K562 (cell line): ENCODE data around the gene GALNT18. TPM values are rescaled to one million over a fixed set of nuclear protein-coding genes. Genes with fewer than 3 reads are reported as not detected.

Experiments used
- ATAC-seq: fragments of 200-7000 bp; cut with Tn5 transposase; 3 replicates; pipeline ENCODE4 v1.9.1; 2020; ENCODE audit warnings: moderate library complexity
- BruUV-seq: library from RNA; stranded (reverse); fragments of 400-500 nt; replicated peaks from 2 replicates; lab custom pipeline; 2021; lab: Mats Ljungman, UMichigan
- CTCF ChIA-PET: fragments of 300-600 bp; formaldehyde crosslinking; extraction: SDS; loops from one replicate; lab custom pipeline; 2021; ENCODE audit warnings: low intra/inter-chr PET ratio; lab: Yijun Ruan, JAX
- POLR2A ChIA-PET: fragments of 300-600, 350-650 bp; sonication (Branson Sonifier 250); formaldehyde crosslinking; extraction: SDS; loops from one replicate; lab custom pipeline; 2021; ENCODE audit warnings: antibody characterized with exemption, inconsistent platforms; lab: Yijun Ruan, JAX
- DNase-seq, 4 experiments: peaks; one replicate each; pipeline versions ENCODE4 v3.0.0 to v3.0.0-alpha.2; 2011 to 2018; ENCODE audit warnings: low spot score in 3 of 4, mixed read lengths in 3 of 4; ENCODE audit errors: extremely low read depth in 1 of 4
- FAIRE-seq: peaks from 2 replicates; lab custom pipeline; 2011; peaks lifted over from hg19 to GRCh38; lab: Jason Lieb, UNC
- H2AFZ ChIP-seq: 2 replicates; pipeline ENCODE4 v1.6.0; 2011; ENCODE audit warnings: low read depth, low read length, control low read depth, inconsistent platforms
- H3K27ac ChIP-seq: fragments of 200-600 bp; 3 replicates; pipeline ENCODE4 v1.8.0; 2011; ENCODE audit warnings: low read depth, mild to moderate bottlenecking, control low read depth, inconsistent platforms, low read length, moderate library complexity, mixed read lengths; ENCODE audit errors: extremely low read depth
- H3K27me3 ChIP-seq, 2 experiments: fragments of 300-600 bp in 1 of 2; 2 replicates in 1 of 2; 3 replicates in 1 of 2; pipeline versions ENCODE4 v1.6.0 to v1.8.0; 2011; ENCODE audit warnings: inconsistent platforms in 2 of 2, low read length in 2 of 2, mild to moderate bottlenecking in 1 of 2, mixed read lengths in 1 of 2, moderate library complexity in 1 of 2; ENCODE audit not compliant: control insufficient read depth in 2 of 2, insufficient read depth in 2 of 2
- H3K36me3 ChIP-seq: fragments of 300-600 bp; 3 replicates; pipeline ENCODE4 v1.8.0; 2011; ENCODE audit warnings: mild to moderate bottlenecking, low read length, inconsistent platforms; ENCODE audit not compliant: control insufficient read depth, insufficient read depth
- H3K4me1 ChIP-seq, 2 experiments: fragments of 200-600 bp in 1 of 2; replicated peaks in 1 of 2; 2 replicates in 1 of 2; 3 replicates in 1 of 2; pipeline versions ENCODE4 v1.5.1 to v1.8.0; 2011; ENCODE audit warnings: inconsistent platforms in 2 of 2, low read length in 2 of 2, mild to moderate bottlenecking in 1 of 2, mixed read lengths in 1 of 2, moderate library complexity in 1 of 2; ENCODE audit not compliant: control insufficient read depth in 2 of 2, insufficient read depth in 2 of 2
- H3K4me2 ChIP-seq: 2 replicates; pipeline ENCODE4 v1.6.1; 2011; ENCODE audit warnings: low read length, control low read depth, inconsistent platforms, mixed read lengths; ENCODE audit not compliant: insufficient read depth
- H3K4me3 ChIP-seq: fragments of 200-600 bp; sonication (generic), shearing (Covaris generic); 2 replicates; pipeline ENCODE4 v1.5.1; 2016; ENCODE audit warnings: control low read depth, inconsistent platforms
- H3K79me2 ChIP-seq: fragments of 200-600 bp; 3 replicates; pipeline ENCODE4 v1.8.0; 2011; ENCODE audit warnings: low read length, inconsistent platforms; ENCODE audit not compliant: control insufficient read depth, insufficient read depth
- H3K9ac ChIP-seq, 2 experiments: 2 replicates each; pipeline versions ENCODE4 v1.6.0 to v1.6.1; 2011; ENCODE audit warnings: low read depth in 2 of 2, low read length in 2 of 2, control low read depth in 1 of 2, inconsistent platforms in 1 of 2, mild to moderate bottlenecking in 1 of 2, mixed read lengths in 1 of 2; ENCODE audit not compliant: insufficient read depth in 1 of 2
- H3K9me1 ChIP-seq: one replicate; pipeline ENCODE4 v1.6.0; 2011; ENCODE audit warnings: inconsistent platforms, mild to moderate bottlenecking, low read length, moderate library complexity; ENCODE audit not compliant: control insufficient read depth, insufficient read depth
- H3K9me3 ChIP-seq: replicated peaks from 2 replicates; pipeline ENCODE4 v1.5.1; 2011; ENCODE audit warnings: low read depth, low read length, inconsistent platforms; ENCODE audit not compliant: control insufficient read depth, insufficient read depth
- H4K20me1 ChIP-seq: replicated peaks from 2 replicates; pipeline ENCODE4 v1.6.1; 2011; ENCODE audit warnings: low read length, inconsistent platforms, mixed read lengths; ENCODE audit not compliant: control insufficient read depth, insufficient read depth
- CBX3 ChIP-seq, 2 experiments: IDR thresholded peaks; 1 replicate in 1 of 2; 2 replicates in 1 of 2; pipeline ENCODE4 v1.6.1; 2012; ENCODE audit warnings: inconsistent platforms in 2 of 2, low read length in 2 of 2, borderline replicate concordance in 1 of 2, control low read depth in 1 of 2
- CCNT2 ChIP-seq: IDR thresholded peaks from 2 replicates; pipeline ENCODE4 v1.6.1; 2011; ENCODE audit warnings: borderline replicate concordance, low read depth, mild to moderate bottlenecking, moderate library complexity, mixed read lengths, low read length; ENCODE audit not compliant: insufficient read length; ENCODE audit errors: extremely low read depth
- CHD4 ChIP-seq: fragments of 200-600 bp; sonication (generic); IDR thresholded peaks from 3 replicates; pipeline ENCODE4 v1.6.1; 2012; ENCODE audit warnings: low read depth, mild to moderate bottlenecking, mixed read lengths, low read length, inconsistent platforms; ENCODE audit not compliant: insufficient read depth, insufficient replicate concordance, poor library complexity, severe bottlenecking
- CREB5 ChIP-seq: fragments of 250-450 bp; sonication (Bioruptor Pico); IDR thresholded peaks from 2 replicates; pipeline ENCODE4 v1.5.0; 2020; ENCODE audit warnings: mild to moderate bottlenecking
- CSDE1 ChIP-seq, 2 experiments: fragments of 450-650 bp; IDR thresholded peaks; 2 replicates each; pipeline ENCODE4 v1.6.1; 2016; ENCODE audit warnings: mild to moderate bottlenecking in 1 of 2
- NRF1 ChIP-seq, 2 experiments: fragments of 450-650 bp; IDR thresholded peaks in 1 of 2; conservative IDR thresholded peaks in 1 of 2; 2 replicates each; pipeline ENCODE4 v1.6.1; 2014; ENCODE audit warnings: mild to moderate bottlenecking in 2 of 2
- PPARD ChIP-seq: fragments of 250-450 bp; sonication (Bioruptor Pico); IDR thresholded peaks from 2 replicates; pipeline ENCODE4 v1.8.0; 2022; ENCODE audit warnings: inconsistent platforms, mild to moderate bottlenecking, moderate library complexity
- SMARCE1 ChIP-seq: fragments of 450-650 bp; IDR thresholded peaks from 2 replicates; pipeline ENCODE4 v1.7.1; 2016; ENCODE audit warnings: mild to moderate bottlenecking
- XRCC4 ChIP-seq: IDR thresholded peaks from one replicate; pipeline ENCODE4 v1.6.1; 2011; ENCODE audit not compliant: insufficient read depth, insufficient read length; ENCODE audit errors: extremely low read depth
- ZNF121 ChIP-seq: sonication (generic); formaldehyde crosslinking; conservative IDR thresholded peaks from 2 replicates; pipeline ENCODE4 v1.8.0; 2022; ENCODE audit warnings: missing genetic modification reagents
- ZNF311 ChIP-seq: fragments of 250-450 bp; sonication (Bioruptor Pico); IDR thresholded peaks from 2 replicates; pipeline ENCODE4 v1.4.0; 2020; ENCODE audit warnings: mild to moderate bottlenecking, moderate library complexity
- ZNF324 ChIP-seq: fragments of 250-450 bp; sonication (Bioruptor Pico); IDR thresholded peaks from 2 replicates; pipeline ENCODE4 v1.4.0; 2020; ENCODE audit warnings: mild to moderate bottlenecking
- ZNF77 ChIP-seq: fragments of 250-450 bp; sonication (Bioruptor Pico); IDR thresholded peaks from 2 replicates; pipeline ENCODE4 v1.5.0; 2020
- WGBS: fragments of 100-300 bp; shearing (Covaris generic); methylation state at CpG from one replicate; pipeline ENCODE4 v1.1.6; 2016; ENCODE audit warnings: low coverage, mixed read lengths; ENCODE audit not compliant: insufficient coverage; ENCODE audit errors: missing lambda C conversion rate; 5-methylcytosine and 5-hydroxymethylcytosine counted together
- in situ Hi-C: fragments of 300-500 bp; cut with MboI; formaldehyde crosslinking; loops from 4 replicates; pipeline ENCODE4 v1.15.0; 2018; ENCODE audit warnings: inconsistent platforms, mixed read lengths
- intact Hi-C: fragments of 100-400 bp; cut with micrococcal nuclease; formaldehyde crosslinking; loops from 2 replicates; pipeline ENCODE4 v1.14.2; 2022
- polyA plus RNA-seq, 8 experiments: library from polyadenylated mRNA; depleted of rRNA in 4 of 8; stranded (reverse) in 5 of 8; unstranded in 3 of 8; fragments of >200 nt; fragmentation: Nextera tagmentation in 2 of 8; fragmentation: Illumina TruSeq in 1 of 8; extraction: Ambion mirVana in 2 of 8; extraction: Trizol in 1 of 8; gene quantifications; 2 replicates each; pipeline versions ENCODE4 v1.2.1 to v1.2.3, GENCODE V29; 2011 to 2014; ENCODE audit warnings: inconsistent platforms in 1 of 8, missing spikeins in 1 of 8
- total RNA-seq, 7 experiments: library from RNA; depleted of rRNA in 6 of 7; stranded (reverse); fragments of >200 nt in 6 of 7; fragmentation: Illumina TruSeq in 2 of 7; extraction: Trizol in 2 of 7; gene quantifications; 2 replicates each; pipeline versions ENCODE4 v1.2.1 to v1.2.3, GENCODE V29; 2011 to 2021; ENCODE audit warnings: low replicate concordance in 1 of 7
- TF ChIP-seq, protein P1 (sequence below): sonication (generic); formaldehyde crosslinking; IDR thresholded peaks from 2 replicates; pipeline ENCODE4 v1.8.1; 2023; ENCODE audit warnings: mild to moderate bottlenecking, missing genetic modification reagents
- TF ChIP-seq, protein P2 (sequence below): sonication (generic); formaldehyde crosslinking; IDR thresholded peaks from 2 replicates; pipeline ENCODE4 v1.8.1; 2022; ENCODE audit warnings: missing genetic modification reagents

GALNT18 gene
- total and polyA plus RNA-seq, 9 of the 15 experiments (the other 6 are each of a cell fraction or from before 2014, with no cell fraction given): not detected

DNA sequence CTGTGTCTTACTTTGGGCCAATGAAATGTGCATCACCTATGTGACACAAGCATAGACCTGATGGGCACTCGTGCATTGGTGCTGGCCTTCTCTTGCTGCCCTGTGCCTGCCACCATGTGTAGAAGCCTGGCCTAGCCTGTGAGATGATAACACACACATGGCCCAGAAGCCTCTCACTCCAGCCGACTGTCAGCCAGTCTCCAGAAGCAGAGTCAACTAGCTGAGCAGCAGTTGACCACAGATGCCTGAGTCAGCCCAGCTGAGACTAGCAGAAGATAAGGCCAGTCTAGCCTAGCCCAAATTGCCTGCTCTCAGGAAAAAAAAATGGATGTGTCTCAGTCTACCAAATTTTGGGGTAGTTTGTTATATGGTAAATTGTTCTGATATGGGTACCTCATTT lies 314.9 kb downstream of the GALNT18 start:
- Histone ChIP-seq H3K9ac (no peak overlapping the region), H3K27me3 (peaks cover 0 to 4% of the 10 kb centered on the region in 2 experiments; a peak in 1 of 5 replicates), H3K4me3 (no peak overlapping the region), H3K36me3 (no peaks in the 10 kb centered on the region), H3K27ac (no peak overlapping the region), H4K20me1 (no peaks in the 10 kb centered on the region), H3K4me2 (no peak overlapping the region), H2AFZ (no peak overlapping the region), H3K79me2 (no peaks in the 10 kb centered on the region), H3K4me1 (no peaks in the 10 kb centered on the region), H3K9me1 (no peaks in the 10 kb centered on the region), H3K9me3 (no peaks in the 10 kb centered on the region)
- FAIRE-seq (no peak), DNase-seq (no peak), ATAC-seq (no peak)
- ChIA-PET CTCF (no interaction called here), POLR2A (no interaction called here)
- intact Hi-C loops (no loop called here), in situ Hi-C loops (no loop called here)
- BruUV-seq: no TSS peak
- TF ChIP-seq ZNF77 (CRISPR knock-in tag): no peak
- TF ChIP-seq CBX3 (IDR thresholded peaks at IDR 0.05; ENCODE audit: borderline replicate concordance in 1 of 2, low read length in 2 of 2): no peak
- no peak for TF ChIP-seq CHD4
- no peak for TF ChIP-seq CREB5 (CRISPR knock-in tag)
- TF ChIP-seq NRF1 (conservative IDR thresholded peaks at IDR 0.05 in 1 of 2, IDR thresholded peaks at IDR 0.05 in 1 of 2): no peak
- no peak for TF ChIP-seq ZNF121 (CRISPR knock-in tag)
- TF ChIP-seq, protein P1, sequence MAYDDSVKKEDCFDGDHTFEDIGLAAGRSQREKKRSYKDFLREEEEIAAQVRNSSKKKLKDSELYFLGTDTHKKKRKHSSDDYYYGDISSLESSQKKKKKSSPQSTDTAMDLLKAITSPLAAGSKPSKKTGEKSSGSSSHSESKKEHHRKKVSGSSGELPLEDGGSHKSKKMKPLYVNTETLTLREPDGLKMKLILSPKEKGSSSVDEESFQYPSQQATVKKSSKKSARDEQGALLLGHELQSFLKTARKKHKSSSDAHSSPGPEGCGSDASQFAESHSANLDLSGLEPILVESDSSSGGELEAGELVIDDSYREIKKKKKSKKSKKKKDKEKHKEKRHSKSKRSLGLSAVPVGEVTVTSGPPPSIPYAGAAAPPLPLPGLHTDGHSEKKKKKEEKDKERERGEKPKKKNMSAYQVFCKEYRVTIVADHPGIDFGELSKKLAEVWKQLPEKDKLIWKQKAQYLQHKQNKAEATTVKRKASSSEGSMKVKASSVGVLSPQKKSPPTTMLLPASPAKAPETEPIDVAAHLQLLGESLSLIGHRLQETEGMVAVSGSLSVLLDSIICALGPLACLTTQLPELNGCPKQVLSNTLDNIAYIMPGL: no peak
- TF ChIP-seq XRCC4: no peak
- no peak for TF ChIP-seq SMARCE1
- TF ChIP-seq CCNT2: no peak
- no peak for TF ChIP-seq ZNF324
- TF ChIP-seq PPARD (CRISPR knock-in tag): no peak
- TF ChIP-seq, protein P2, sequence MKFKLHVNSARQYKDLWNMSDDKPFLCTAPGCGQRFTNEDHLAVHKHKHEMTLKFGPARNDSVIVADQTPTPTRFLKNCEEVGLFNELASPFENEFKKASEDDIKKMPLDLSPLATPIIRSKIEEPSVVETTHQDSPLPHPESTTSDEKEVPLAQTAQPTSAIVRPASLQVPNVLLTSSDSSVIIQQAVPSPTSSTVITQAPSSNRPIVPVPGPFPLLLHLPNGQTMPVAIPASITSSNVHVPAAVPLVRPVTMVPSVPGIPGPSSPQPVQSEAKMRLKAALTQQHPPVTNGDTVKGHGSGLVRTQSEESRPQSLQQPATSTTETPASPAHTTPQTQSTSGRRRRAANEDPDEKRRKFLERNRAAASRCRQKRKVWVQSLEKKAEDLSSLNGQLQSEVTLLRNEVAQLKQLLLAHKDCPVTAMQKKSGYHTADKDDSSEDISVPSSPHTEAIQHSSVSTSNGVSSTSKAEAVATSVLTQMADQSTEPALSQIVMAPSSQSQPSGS: no peak
- TF ChIP-seq ZNF311 (CRISPR knock-in tag): no peak
- no peak for TF ChIP-seq CSDE1 (IDR thresholded peaks at IDR 0.05)
- WGBS: 0% methylated on average over 2 of the region's 2 CpGs
